C4-2B (cell line): Measurements from ENCODE around the gene NMNAT3.

Experiments
- ZFX ChIP-seq: fragments of 450-650 bp; IDR thresholded peaks from 2 replicates; pipeline ENCODE4 v1.6.1; 2017
- TF ChIP-seq, protein P1 (sequence below): fragments of 450-650 bp; conservative IDR thresholded peaks from 2 replicates; pipeline ENCODE4 v1.5.1; 2017; ENCODE audit warnings: mild to moderate bottlenecking

DNA sequence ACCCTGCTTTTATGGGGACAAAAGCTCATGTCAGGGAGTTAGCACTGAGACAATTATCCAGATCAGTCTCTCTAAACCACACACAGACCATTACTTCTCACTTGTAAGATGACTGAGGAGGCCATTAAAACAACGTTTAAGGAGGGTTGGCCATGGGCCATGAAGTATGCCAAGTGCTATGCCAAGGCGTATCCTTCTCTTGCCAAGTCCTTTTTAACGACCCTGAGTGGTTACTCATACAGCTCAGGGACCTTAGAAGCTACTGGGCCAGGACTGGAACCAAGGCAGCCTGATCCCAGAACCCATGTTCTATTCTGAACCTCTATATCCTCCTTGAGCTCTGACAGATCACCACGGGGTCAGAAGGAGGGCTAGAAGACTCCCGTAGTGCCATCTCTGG is 50.0 kb downstream of the NMNAT3 start:
- TF ChIP-seq, protein P1, sequence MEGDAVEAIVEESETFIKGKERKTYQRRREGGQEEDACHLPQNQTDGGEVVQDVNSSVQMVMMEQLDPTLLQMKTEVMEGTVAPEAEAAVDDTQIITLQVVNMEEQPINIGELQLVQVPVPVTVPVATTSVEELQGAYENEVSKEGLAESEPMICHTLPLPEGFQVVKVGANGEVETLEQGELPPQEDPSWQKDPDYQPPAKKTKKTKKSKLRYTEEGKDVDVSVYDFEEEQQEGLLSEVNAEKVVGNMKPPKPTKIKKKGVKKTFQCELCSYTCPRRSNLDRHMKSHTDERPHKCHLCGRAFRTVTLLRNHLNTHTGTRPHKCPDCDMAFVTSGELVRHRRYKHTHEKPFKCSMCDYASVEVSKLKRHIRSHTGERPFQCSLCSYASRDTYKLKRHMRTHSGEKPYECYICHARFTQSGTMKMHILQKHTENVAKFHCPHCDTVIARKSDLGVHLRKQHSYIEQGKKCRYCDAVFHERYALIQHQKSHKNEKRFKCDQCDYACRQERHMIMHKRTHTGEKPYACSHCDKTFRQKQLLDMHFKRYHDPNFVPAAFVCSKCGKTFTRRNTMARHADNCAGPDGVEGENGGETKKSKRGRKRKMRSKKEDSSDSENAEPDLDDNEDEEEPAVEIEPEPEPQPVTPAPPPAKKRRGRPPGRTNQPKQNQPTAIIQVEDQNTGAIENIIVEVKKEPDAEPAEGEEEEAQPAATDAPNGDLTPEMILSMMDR = no peak
- no peak for TF ChIP-seq ZFX
